Neural crest cell (in vitro differentiated cells): ENCODE results near the gene GNPTAB. TPM values are rescaled to one million over a fixed set of nuclear protein-coding genes. Genes with fewer than 3 reads are reported as not detected.
"Not testable (repeated sequence)": the region's sequence is repeated elsewhere in the genome, so short reads cannot be mapped to it uniquely, and the experiment has no call there.

Source experiments
- DNase-seq: peaks from one replicate; pipeline ENCODE4 v3.0.0; 2021; ENCODE audit warnings: low read depth, mixed read lengths, low spot score
- H3K27ac Mint-ChIP-seq: one replicate; pipeline ENCODE4 v1.8.0; 2021; ENCODE audit warnings: mild to moderate bottlenecking, mixed read lengths; ENCODE audit not compliant: unreplicated experiment
- H3K27me3 Mint-ChIP-seq: 2 replicates; pipeline ENCODE4 v1.8.0; 2021; ENCODE audit warnings: low read depth, mild to moderate bottlenecking, mixed read lengths
- H3K36me3 Mint-ChIP-seq: 2 replicates; pipeline ENCODE4 v1.8.0; 2021; ENCODE audit warnings: low read depth, mild to moderate bottlenecking, mixed read lengths
- H3K4me1 Mint-ChIP-seq: 2 replicates; pipeline ENCODE4 v1.8.0; 2021; ENCODE audit warnings: mixed read lengths
- H3K4me3 Mint-ChIP-seq: one replicate; pipeline ENCODE4 v1.8.0; 2021; ENCODE audit warnings: mild to moderate bottlenecking, mixed read lengths
- H3K9me3 Mint-ChIP-seq: 2 replicates; pipeline ENCODE4 v1.8.0; 2021; ENCODE audit warnings: mixed read lengths
- total RNA-seq: library from RNA; stranded (reverse); gene quantifications from 2 replicates; pipeline ENCODE4 v1.2.1, GENCODE V29; 2021
- TF ChIP-seq, protein P1 (sequence below): fragments of 200-600 bp; sonication (generic); conservative IDR thresholded peaks from 2 replicates; pipeline ENCODE4 v1.5.0; 2021; ENCODE audit warnings: antibody characterized with exemption, mild to moderate bottlenecking

Gene GNPTAB
- total RNA-seq, 1 donor from 2014 or later, result 11.0 TPM

GRCh38 chr12:101823039-101823438 is 7.7 kb downstream of the GNPTAB start:
- Mint-ChIP-seq H3K9me3 (no peaks in the 10 kb centered on the region), H3K36me3 (peaks cover 2% of the 10 kb centered on the region), H3K4me3 (no peak overlapping the region), H3K27me3 (no peaks in the 10 kb centered on the region), H3K27ac (no peak overlapping the region), H3K4me1 (peaks cover 11% of the 10 kb centered on the region)
- no peak for DNase-seq
- TF ChIP-seq, protein P1, sequence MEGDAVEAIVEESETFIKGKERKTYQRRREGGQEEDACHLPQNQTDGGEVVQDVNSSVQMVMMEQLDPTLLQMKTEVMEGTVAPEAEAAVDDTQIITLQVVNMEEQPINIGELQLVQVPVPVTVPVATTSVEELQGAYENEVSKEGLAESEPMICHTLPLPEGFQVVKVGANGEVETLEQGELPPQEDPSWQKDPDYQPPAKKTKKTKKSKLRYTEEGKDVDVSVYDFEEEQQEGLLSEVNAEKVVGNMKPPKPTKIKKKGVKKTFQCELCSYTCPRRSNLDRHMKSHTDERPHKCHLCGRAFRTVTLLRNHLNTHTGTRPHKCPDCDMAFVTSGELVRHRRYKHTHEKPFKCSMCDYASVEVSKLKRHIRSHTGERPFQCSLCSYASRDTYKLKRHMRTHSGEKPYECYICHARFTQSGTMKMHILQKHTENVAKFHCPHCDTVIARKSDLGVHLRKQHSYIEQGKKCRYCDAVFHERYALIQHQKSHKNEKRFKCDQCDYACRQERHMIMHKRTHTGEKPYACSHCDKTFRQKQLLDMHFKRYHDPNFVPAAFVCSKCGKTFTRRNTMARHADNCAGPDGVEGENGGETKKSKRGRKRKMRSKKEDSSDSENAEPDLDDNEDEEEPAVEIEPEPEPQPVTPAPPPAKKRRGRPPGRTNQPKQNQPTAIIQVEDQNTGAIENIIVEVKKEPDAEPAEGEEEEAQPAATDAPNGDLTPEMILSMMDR, result no peak

DNA sequence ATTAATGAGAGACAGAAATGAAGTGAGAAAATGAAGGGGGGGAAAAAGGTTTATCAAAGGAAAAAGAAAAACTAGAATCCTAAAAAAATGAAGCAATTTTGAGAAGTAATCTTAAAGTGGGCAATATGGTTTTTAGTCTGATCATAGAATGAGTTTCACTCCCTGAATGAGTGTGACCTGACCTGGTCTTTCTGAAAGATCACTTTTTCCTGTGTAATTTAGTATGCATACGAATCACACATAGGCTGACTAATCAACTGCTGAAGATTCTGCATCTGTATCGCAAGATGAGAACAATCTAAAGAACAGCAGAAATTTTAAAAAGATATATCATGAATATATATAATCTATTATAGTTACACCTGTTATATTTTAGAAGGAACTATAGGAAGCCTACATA is 11.3 kb downstream of the GNPTAB start:
- Mint-ChIP-seq H3K27ac (no peak overlapping the region), H3K4me3 (no peak overlapping the region), H3K36me3 (peaks cover 2% of the 10 kb centered on the region), H3K9me3 (no peaks in the 10 kb centered on the region), H3K4me1 (peaks cover 7% of the 10 kb centered on the region), H3K27me3 (no peaks in the 10 kb centered on the region)
- TF ChIP-seq, protein P1, result no peak
- DNase-seq, result no peak

DNA sequence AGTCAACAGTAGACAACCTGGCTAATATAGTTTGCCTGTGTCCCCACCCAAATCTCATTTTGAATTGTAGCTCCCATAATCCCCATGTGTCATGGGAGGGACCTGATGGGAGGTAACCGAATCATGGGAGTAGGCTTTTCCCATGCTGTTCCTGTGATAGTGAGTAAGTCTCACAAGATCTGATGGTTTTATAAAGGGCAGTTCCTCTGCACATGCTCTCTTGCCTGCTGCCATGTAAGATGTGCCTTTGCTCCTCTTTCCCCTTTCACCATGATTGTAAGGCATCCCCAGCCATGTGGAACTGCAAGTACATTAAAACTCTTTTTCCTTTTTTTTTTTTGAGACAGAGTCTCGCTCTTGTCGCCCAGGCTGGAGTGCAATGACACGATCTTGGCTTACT is 12.1 kb downstream of the GNPTAB start:
- not testable (repeated sequence) for DNase-seq, H3K4me3 Mint-ChIP-seq, H3K27ac Mint-ChIP-seq, H3K27me3 Mint-ChIP-seq, H3K36me3 Mint-ChIP-seq, H3K9me3 Mint-ChIP-seq, H3K4me1 Mint-ChIP-seq

DNA sequence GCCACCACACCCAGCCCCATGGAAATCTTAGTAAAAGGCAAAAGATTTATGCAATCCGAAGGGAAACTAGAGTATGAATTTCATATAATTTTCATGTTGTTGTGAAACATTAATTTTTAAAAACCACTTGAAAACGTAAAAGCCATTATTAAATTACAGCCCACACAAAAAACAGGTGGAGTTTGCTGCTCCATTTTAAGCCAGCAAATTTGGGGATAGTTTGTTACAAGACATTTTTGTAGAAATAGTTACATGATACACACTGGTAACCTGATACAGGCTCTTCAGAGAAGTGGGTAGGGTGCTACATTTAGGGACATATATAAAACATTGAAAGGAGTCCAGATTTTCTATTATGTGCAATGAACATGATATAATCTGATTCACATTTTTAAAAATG is 17.6 kb downstream of the GNPTAB start:
- Mint-ChIP-seq H3K27me3 (no peaks in the 10 kb centered on the region), H3K36me3 (no peaks in the 10 kb centered on the region), H3K9me3 (no peaks in the 10 kb centered on the region), H3K4me3 (no peak overlapping the region), H3K27ac (no peak overlapping the region), H3K4me1 (no peaks in the 10 kb centered on the region)
- DNase-seq, result no peak
- TF ChIP-seq, protein P1, result no peak

GRCh38 chr12:101812716-101813115 is 18.0 kb downstream of the GNPTAB start:
- not testable (repeated sequence) for H3K36me3 Mint-ChIP-seq, H3K27ac Mint-ChIP-seq, H3K9me3 Mint-ChIP-seq, H3K27me3 Mint-ChIP-seq, H3K4me1 Mint-ChIP-seq, H3K4me3 Mint-ChIP-seq, DNase-seq

DNA sequence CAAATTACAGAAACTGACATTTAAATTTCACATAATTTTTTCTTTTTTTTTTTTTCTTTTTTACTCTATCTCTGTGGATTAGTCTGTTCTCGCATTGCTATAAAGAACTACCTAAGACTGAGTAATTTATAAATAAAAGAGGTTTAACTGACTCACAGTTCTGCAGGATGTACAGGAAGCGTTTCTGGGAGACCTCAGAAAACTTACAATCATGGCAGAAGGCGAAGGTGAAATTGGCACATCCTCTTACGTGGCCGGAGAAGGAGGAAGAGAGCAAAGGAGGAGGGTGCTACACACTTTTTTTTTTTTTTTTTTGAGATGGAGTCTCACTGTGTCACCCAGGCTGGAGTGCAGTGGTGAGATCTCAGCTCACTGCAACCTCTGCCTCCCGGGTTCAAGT is 19.4 kb downstream of the GNPTAB start:
- H3K27ac Mint-ChIP-seq, H3K36me3 Mint-ChIP-seq, H3K4me3 Mint-ChIP-seq, DNase-seq, H3K27me3 Mint-ChIP-seq, H3K4me1 Mint-ChIP-seq, H3K9me3 Mint-ChIP-seq: not testable (repeated sequence)

DNA sequence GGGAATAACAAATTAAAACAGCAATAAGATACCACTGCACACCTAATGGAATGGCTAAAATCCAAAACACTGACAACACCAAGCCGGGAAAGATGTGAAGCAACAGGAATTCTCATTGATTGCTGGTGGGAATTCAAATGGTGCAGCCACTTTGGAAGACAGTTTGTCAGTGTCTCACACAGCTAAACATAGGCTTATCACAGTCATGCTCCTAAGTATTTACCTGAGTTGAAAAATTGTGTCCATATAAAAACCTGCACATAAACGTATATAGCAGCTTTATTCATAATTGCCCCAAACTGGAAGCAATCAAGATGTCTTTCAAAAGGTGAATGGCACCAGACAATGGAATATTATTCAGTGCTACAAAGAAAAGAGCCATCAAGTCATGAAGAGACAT is 21.6 kb downstream of the GNPTAB start:
- H3K4me1 Mint-ChIP-seq, result no peaks in the 10 kb centered on the region
- TF ChIP-seq, protein P1, result no peak
- H3K27me3 Mint-ChIP-seq, result no peaks in the 10 kb centered on the region

More for the DNA sequence above, 21.6 kb downstream of the GNPTAB start:
- H3K36me3 Mint-ChIP-seq, result no peaks in the 10 kb centered on the region
- DNase-seq, result no peak
- no peaks in the 10 kb centered on the region for H3K9me3 Mint-ChIP-seq
- no peak overlapping the region for H3K4me3 Mint-ChIP-seq
- no peak overlapping the region for H3K27ac Mint-ChIP-seq
